Glutamatergic neuron (in vitro differentiated cells): ENCODE measurements around the gene SLC16A2. TPM values are rescaled to one million over a fixed set of nuclear protein-coding genes. Genes with fewer than 3 reads are reported as not detected.

ENCODE experiments used
- DNase-seq: peaks from one replicate; pipeline ENCODE4 v3.0.0; 2022
- H3K27ac Mint-ChIP-seq: one replicate; pipeline ENCODE4 v1.8.0; 2020; ENCODE audit warnings: mild to moderate bottlenecking, mixed read lengths, inconsistent platforms; ENCODE audit not compliant: unreplicated experiment
- H3K27me3 Mint-ChIP-seq: one replicate; pipeline ENCODE4 v1.8.0; 2020; ENCODE audit warnings: mild to moderate bottlenecking, moderate library complexity, mixed read lengths, inconsistent platforms; ENCODE audit not compliant: unreplicated experiment
- H3K36me3 Mint-ChIP-seq: one replicate; pipeline ENCODE4 v1.8.0; 2020; ENCODE audit warnings: mild to moderate bottlenecking, mixed read lengths, inconsistent platforms; ENCODE audit not compliant: unreplicated experiment
- H3K4me1 Mint-ChIP-seq: one replicate; pipeline ENCODE4 v1.8.0; 2020; ENCODE audit warnings: mild to moderate bottlenecking, low read depth, mixed read lengths, inconsistent platforms; ENCODE audit not compliant: unreplicated experiment
- H3K4me3 Mint-ChIP-seq: one replicate; pipeline ENCODE4 v1.8.0; 2020; ENCODE audit warnings: mild to moderate bottlenecking, mixed read lengths, inconsistent platforms; ENCODE audit not compliant: unreplicated experiment
- H3K9me3 Mint-ChIP-seq: one replicate; pipeline ENCODE4 v1.8.0; 2020; ENCODE audit warnings: mild to moderate bottlenecking, moderate library complexity, mixed read lengths, inconsistent platforms; ENCODE audit not compliant: unreplicated experiment
- total RNA-seq: library from RNA; stranded (reverse); fragmentation: NEBNext Ultra II Directional; extraction: Animal tissue kit (Norgen Biotek cat#: 25700); gene quantifications from one replicate; pipeline ENCODE4 v1.2.1, GENCODE V29; 2021; ENCODE audit not compliant: unreplicated experiment
- TF ChIP-seq, protein P1 (sequence below): fragments of 200-600 bp; sonication (generic); IDR thresholded peaks from one replicate; pipeline ENCODE4 v1.5.0; 2021; ENCODE audit not compliant: partially characterized antibody, unreplicated experiment

Gene SLC16A2
- total RNA-seq, 1 donor from 2014 or later, result 28.7 TPM

DNA sequence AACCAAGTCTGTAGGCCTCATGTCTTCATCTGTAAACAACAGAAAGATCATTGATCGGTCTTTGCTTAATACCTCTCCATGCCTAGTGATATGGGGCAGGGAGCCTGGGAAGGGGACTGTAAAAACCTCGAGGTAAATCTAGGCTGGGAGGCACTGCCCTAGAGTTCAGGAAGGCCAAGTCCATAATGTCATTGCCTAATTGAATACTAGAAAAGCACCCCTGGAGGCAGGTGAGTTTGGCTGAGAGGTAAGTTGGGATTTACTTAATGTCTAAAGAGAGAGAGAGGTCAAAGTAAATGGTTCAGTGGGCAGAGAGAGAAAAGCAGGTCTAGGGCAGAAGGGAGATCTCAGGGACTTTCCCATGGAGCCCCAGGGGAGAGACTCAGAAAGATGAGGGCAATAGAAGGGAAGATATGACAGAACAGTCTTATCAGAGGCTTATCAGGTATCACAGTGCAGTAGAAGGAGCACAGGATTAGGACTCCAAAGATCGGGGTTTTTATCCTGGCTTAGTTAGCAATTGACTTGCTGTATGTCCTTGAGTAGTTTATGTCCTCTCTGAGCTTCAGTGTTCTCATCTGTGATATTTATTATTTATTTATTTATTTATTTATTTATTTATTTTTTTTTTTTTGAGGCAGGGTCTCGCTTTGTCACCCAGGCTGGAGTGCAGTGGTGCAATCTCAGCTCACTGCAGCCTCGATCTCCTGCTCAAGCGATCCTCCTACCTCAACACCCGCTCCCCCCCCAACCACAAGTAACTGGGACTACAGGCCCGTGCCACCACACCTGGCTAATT lies 85.2 kb downstream of the SLC16A2 start:
- Mint-ChIP-seq H3K4me1 (peaks cover 2% of the 10 kb centered on the region), H3K4me3 (no peak overlapping the region), H3K9me3 (peaks cover 2% of the 10 kb centered on the region), H3K36me3 (no peaks in the 10 kb centered on the region), H3K27me3 (peaks cover 2% of the 10 kb centered on the region), H3K27ac (no peak overlapping the region)
- TF ChIP-seq, protein P1, sequence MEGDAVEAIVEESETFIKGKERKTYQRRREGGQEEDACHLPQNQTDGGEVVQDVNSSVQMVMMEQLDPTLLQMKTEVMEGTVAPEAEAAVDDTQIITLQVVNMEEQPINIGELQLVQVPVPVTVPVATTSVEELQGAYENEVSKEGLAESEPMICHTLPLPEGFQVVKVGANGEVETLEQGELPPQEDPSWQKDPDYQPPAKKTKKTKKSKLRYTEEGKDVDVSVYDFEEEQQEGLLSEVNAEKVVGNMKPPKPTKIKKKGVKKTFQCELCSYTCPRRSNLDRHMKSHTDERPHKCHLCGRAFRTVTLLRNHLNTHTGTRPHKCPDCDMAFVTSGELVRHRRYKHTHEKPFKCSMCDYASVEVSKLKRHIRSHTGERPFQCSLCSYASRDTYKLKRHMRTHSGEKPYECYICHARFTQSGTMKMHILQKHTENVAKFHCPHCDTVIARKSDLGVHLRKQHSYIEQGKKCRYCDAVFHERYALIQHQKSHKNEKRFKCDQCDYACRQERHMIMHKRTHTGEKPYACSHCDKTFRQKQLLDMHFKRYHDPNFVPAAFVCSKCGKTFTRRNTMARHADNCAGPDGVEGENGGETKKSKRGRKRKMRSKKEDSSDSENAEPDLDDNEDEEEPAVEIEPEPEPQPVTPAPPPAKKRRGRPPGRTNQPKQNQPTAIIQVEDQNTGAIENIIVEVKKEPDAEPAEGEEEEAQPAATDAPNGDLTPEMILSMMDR, result no peak
- DNase-seq, result no peak

- TF ChIP-seq, protein P1, result no peak
- Mint-ChIP-seq H3K9me3 (peaks cover under 1% of the 10 kb centered on the region), H3K36me3 (no peaks in the 10 kb centered on the region), H3K4me3 (no peak overlapping the region), H3K27ac (no peak overlapping the region), H3K4me1 (peaks cover 2% of the 10 kb centered on the region), H3K27me3 (peaks cover 2% of the 10 kb centered on the region)
- DNase-seq, result no peak
Measured at GRCh38 chrX:74507191-74507590, 85.9 kb downstream of the SLC16A2 start.

GRCh38 chrX:74509989-74510388 lies 88.7 kb downstream of the SLC16A2 start:
- Mint-ChIP-seq H3K27ac (no peak overlapping the region), H3K9me3 (no peaks in the 10 kb centered on the region), H3K4me3 (no peak overlapping the region), H3K4me1 (peaks cover 2% of the 10 kb centered on the region), H3K27me3 (peaks cover 4% of the 10 kb centered on the region), H3K36me3 (no peaks in the 10 kb centered on the region)
- no peak for DNase-seq
- TF ChIP-seq, protein P1, result no peak

GRCh38 chrX:74510401-74510800 lies 89.1 kb downstream of the SLC16A2 start:
- H3K27ac Mint-ChIP-seq, result no peak overlapping the region
- no peak overlapping the region for H3K4me3 Mint-ChIP-seq
- H3K36me3 Mint-ChIP-seq, result no peaks in the 10 kb centered on the region
- H3K4me1 Mint-ChIP-seq, result no peaks in the 10 kb centered on the region
- no peak for DNase-seq
- TF ChIP-seq, protein P1, result no peak
- H3K27me3 Mint-ChIP-seq, result peaks cover 2% of the 10 kb centered on the region
- H3K9me3 Mint-ChIP-seq, result no peaks in the 10 kb centered on the region

DNA sequence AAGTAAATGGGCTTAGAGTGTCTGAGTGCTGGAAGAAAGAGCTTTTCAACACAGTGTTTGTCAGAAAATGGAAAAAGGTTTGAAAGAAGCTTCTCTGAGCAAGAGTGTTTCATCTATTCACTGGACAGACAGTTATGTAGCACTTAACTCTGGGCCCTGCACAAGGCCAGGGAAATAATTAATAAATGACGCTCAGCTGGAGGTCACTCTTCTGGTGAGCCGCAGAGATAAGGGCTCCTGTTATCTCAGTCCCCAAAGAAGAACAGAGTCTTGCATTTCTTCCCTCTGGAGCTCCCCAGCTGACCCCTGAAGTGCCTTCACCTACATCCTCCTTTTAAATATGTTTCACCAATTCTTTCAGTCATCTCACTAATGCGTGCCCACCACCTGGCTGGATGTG lies 90.4 kb downstream of the SLC16A2 start:
- Mint-ChIP-seq H3K27ac (no peak overlapping the region), H3K36me3 (no peaks in the 10 kb centered on the region), H3K27me3 (peaks cover 2% of the 10 kb centered on the region), H3K4me3 (no peak overlapping the region), H3K4me1 (no peaks in the 10 kb centered on the region), H3K9me3 (no peaks in the 10 kb centered on the region)
- TF ChIP-seq, protein P1, result no peak
- DNase-seq, result no peak
